HCT116 (cell line): ENCODE results near the gene ETV5. TPM values are rescaled to one million over a fixed set of nuclear protein-coding genes. Genes with fewer than 3 reads are reported as not detected.

Experiments used
- ATAC-seq: fragments of 200-7000 bp; cut with Tn5 transposase; 2 replicates; pipeline ENCODE4 v1.9.1; 2020; ENCODE audit warnings: mild to moderate bottlenecking, moderate library complexity
- BruUV-seq: library from RNA; stranded (reverse); fragments of 400-500 nt; replicated peaks from 2 replicates; lab custom pipeline; 2021; lab: Mats Ljungman, UMichigan
- CTCF ChIA-PET: fragments of 300-600 bp; sonication (Branson Sonifier 250); formaldehyde crosslinking; loops from one replicate; lab custom pipeline; 2021; ENCODE audit warnings: antibody characterized with exemption; lab: Charles Lee
- POLR2A ChIA-PET: fragments of 300-600, 350-600 bp; sonication (Branson Sonifier 250); formaldehyde crosslinking; loops from one replicate; lab custom pipeline; 2021; ENCODE audit warnings: antibody characterized with exemption; lab: Charles Lee
- RAD21 ChIA-PET, 2 experiments: fragments of 300-600 bp; sonication (Branson Sonifier 250); formaldehyde crosslinking; loops; one replicate each; lab custom pipeline; 2023; ENCODE audit warnings: low total read pairs in 2 of 2; ENCODE audit not compliant: uncharacterized antibody in 2 of 2, unreplicated experiment in 2 of 2, low non-redundant PET in 1 of 2; lab: Charles Lee
- DNase-seq: peaks from one replicate; pipeline ENCODE4 v3.0.0-alpha.2; 2010; ENCODE audit warnings: low read depth, low spot score
- H2AFZ ChIP-seq: fragments of 200-600 bp; shearing (Covaris generic), sonication (generic); 2 replicates; pipeline ENCODE4 v1.6.1; 2017; ENCODE audit warnings: low read depth, mixed run types, mixed read lengths, antibody characterized with exemption, low read length; ENCODE audit not compliant: poor library complexity, severe bottlenecking
- H3K27ac ChIP-seq: 2 replicates; pipeline ENCODE4 v1.5.1; 2012; ENCODE audit warnings: low read depth, low read length
- H3K27me3 ChIP-seq: fragments of 200-600 bp; sonication (generic); 2 replicates; pipeline ENCODE4 v1.6.1; 2016; ENCODE audit warnings: mixed run types, low read length, mixed read lengths; ENCODE audit not compliant: insufficient read depth
- H3K36me3 ChIP-seq, 2 experiments: fragments of 200-500 bp in 1 of 2; fragments of 200-600 bp in 1 of 2; sonication (Bioruptor generic) in 1 of 2; sonication (generic) in 1 of 2; 2 replicates each; pipeline versions ENCODE4 v1.5.1 to v1.6.1; 2014 to 2016; ENCODE audit warnings: low read length in 2 of 2, inconsistent platforms in 1 of 2, mixed read lengths in 1 of 2, mixed run types in 1 of 2; ENCODE audit not compliant: insufficient read depth in 2 of 2, control insufficient read depth in 1 of 2
- H3K4me1 ChIP-seq, 2 experiments: fragments of 200-600 bp in 1 of 2; sonication (generic) in 1 of 2; 2 replicates each; pipeline versions ENCODE4 v1.5.1 to v1.6.1; 2012 to 2017; ENCODE audit warnings: low read length in 2 of 2, inconsistent platforms in 1 of 2, mild to moderate bottlenecking in 1 of 2, mixed read lengths in 1 of 2, mixed run types in 1 of 2, moderate library complexity in 1 of 2; ENCODE audit not compliant: insufficient read depth in 2 of 2, control insufficient read depth in 1 of 2
- H3K4me2 ChIP-seq: fragments of 200-600 bp; sonication (generic); 2 replicates; pipeline ENCODE4 v1.6.1; 2017; ENCODE audit warnings: mixed run types, low read length, mixed read lengths
- H3K4me3 ChIP-seq, 2 experiments: fragments of 200-600 bp in 1 of 2; sonication (generic) in 1 of 2; replicated peaks in 1 of 2; 2 replicates each; pipeline ENCODE4 v1.5.1; 2011 to 2016; ENCODE audit warnings: low read length in 2 of 2, control low read depth in 1 of 2, low read depth in 1 of 2, mild to moderate bottlenecking in 1 of 2, mixed read lengths in 1 of 2, mixed run types in 1 of 2
- H3K79me2 ChIP-seq: fragments of 200-600 bp; sonication (generic); 2 replicates; pipeline ENCODE4 v1.6.1; 2017; ENCODE audit warnings: mild to moderate bottlenecking, mixed run types, low read length, moderate library complexity, mixed read lengths; ENCODE audit not compliant: insufficient read depth
- H3K9ac ChIP-seq: fragments of 200-600 bp; sonication (generic); 2 replicates; pipeline ENCODE4 v1.6.1; 2016; ENCODE audit warnings: low read length, mixed read lengths
- H3K9me2 ChIP-seq: fragments of 200-600 bp; sonication (generic), shearing (Covaris generic); 2 replicates; pipeline ENCODE4 v1.6.1; 2017; ENCODE audit warnings: mixed run types, mild to moderate bottlenecking, moderate library complexity; ENCODE audit not compliant: insufficient read depth
- H3K9me3 ChIP-seq, 2 experiments: fragments of 200-500 bp in 1 of 2; fragments of 200-600 bp in 1 of 2; sonication (Bioruptor generic) in 1 of 2; sonication (generic) in 1 of 2; 2 replicates each; pipeline ENCODE4 v1.6.1; 2014 to 2017; ENCODE audit warnings: low read length in 2 of 2, mixed read lengths in 2 of 2, inconsistent platforms in 1 of 2, low read depth in 1 of 2, mild to moderate bottlenecking in 1 of 2, mixed run types in 1 of 2, moderate library complexity in 1 of 2; ENCODE audit not compliant: control insufficient read depth in 1 of 2, insufficient read depth in 1 of 2
- H4K20me1 ChIP-seq: fragments of 200-600 bp; sonication (generic), shearing (Covaris generic); 2 replicates; pipeline ENCODE4 v1.6.1; 2017; ENCODE audit warnings: mixed run types, mild to moderate bottlenecking, moderate library complexity; ENCODE audit not compliant: insufficient read depth
- CTCF ChIP-seq, 3 experiments: fragments of 200-600 bp in 1 of 3; sonication (generic) in 1 of 3; IDR thresholded peaks in 2 of 3; conservative IDR thresholded peaks in 1 of 3; 2 replicates each; pipeline ENCODE4 v1.5.1; 2012 to 2017; ENCODE audit warnings: low read depth in 2 of 3, low read length in 2 of 3, antibody characterized with exemption in 1 of 3, borderline replicate concordance in 1 of 3, control low read depth in 1 of 3, mild to moderate bottlenecking in 1 of 3, mixed read lengths in 1 of 3, mixed run types in 1 of 3, moderate library complexity in 1 of 3; ENCODE audit not compliant: insufficient read depth in 1 of 3
- ELF1 ChIP-seq: IDR thresholded peaks from 2 replicates; pipeline ENCODE4 v1.6.1; 2012; ENCODE audit warnings: low read depth, borderline replicate concordance
- MAX ChIP-seq: IDR thresholded peaks from 2 replicates; pipeline ENCODE4 v1.6.1; 2012
- POLR2A ChIP-seq: IDR thresholded peaks from 2 replicates; pipeline ENCODE4 v1.7.0; 2011; ENCODE audit warnings: borderline replicate concordance; ENCODE audit not compliant: insufficient read depth, insufficient read length; ENCODE audit errors: extremely low read depth
- REST ChIP-seq: IDR thresholded peaks from 2 replicates; pipeline ENCODE4 v1.6.1; 2012; ENCODE audit warnings: low read depth
- SP1 ChIP-seq: IDR thresholded peaks from 2 replicates; pipeline ENCODE4 v1.6.1; 2012; ENCODE audit warnings: low read depth
- SRF ChIP-seq: IDR thresholded peaks from 2 replicates; pipeline ENCODE4 v1.6.1; 2012; ENCODE audit warnings: low read depth
- YY1 ChIP-seq: IDR thresholded peaks from 2 replicates; pipeline ENCODE4 v1.6.1; 2011; ENCODE audit warnings: low read length, low read depth, moderate library complexity, mild to moderate bottlenecking; ENCODE audit not compliant: insufficient replicate concordance; ENCODE audit errors: extremely low read depth
- ZBTB33 ChIP-seq: IDR thresholded peaks from 2 replicates; pipeline ENCODE4 v1.6.1; 2011; ENCODE audit warnings: mild to moderate bottlenecking, low read length, moderate library complexity; ENCODE audit not compliant: insufficient replicate concordance; ENCODE audit errors: extremely low read depth
- ZFX ChIP-seq: fragments of 450-650 bp; IDR thresholded peaks from 2 replicates; pipeline ENCODE4 v1.6.1; 2017
- intact Hi-C: fragments of 100-400 bp; cut with micrococcal nuclease; formaldehyde crosslinking; loops from 2 replicates; pipeline ENCODE4 v1.10.0; 2022
- total RNA-seq: library from RNA; stranded (reverse); gene quantifications from one replicate; pipeline ENCODE4 v1.2.1, GENCODE V29; 2021; ENCODE audit not compliant: unreplicated experiment

Gene ETV5
- total RNA-seq, 1 experiment from 2014 or later = 89.7 TPM

GRCh38 chr3:186094696-186095425, 14.0 kb downstream of the ETV5 start:
- no peak overlapping the region for H3K4me3 ChIP-seq
- BruUV-seq = no TSS peak
- TF ChIP-seq ELF1 (no peak), POLR2A (no peak), SRF (no peak), SP1 (no peak), ZBTB33 (no peak), MAX (no peak), CTCF (IDR thresholded peaks at IDR 0.05 in 2 of 3, conservative IDR thresholded peaks at IDR 0.05 in 1 of 3; ENCODE audit: borderline replicate concordance in 1 of 3, insufficient read depth in 1 of 3, low read depth in 2 of 3, low read length in 2 of 3) (no peak), YY1 (no peak), REST (no peak), ZFX (no peak)
- no peak overlapping the region for H3K27ac ChIP-seq
- H3K4me2 ChIP-seq = no peak overlapping the region
- ChIA-PET POLR2A (no interaction called here), RAD21 (no interaction called here), CTCF (no interaction called here)
- H3K27me3 ChIP-seq = no peaks in the 10 kb centered on the region
- no peaks in the 10 kb centered on the region for H3K79me2 ChIP-seq
- H4K20me1 ChIP-seq = no peaks in the 10 kb centered on the region
- H3K9me2 ChIP-seq = no peaks in the 10 kb centered on the region
- H3K9me3 ChIP-seq = no peaks in the 10 kb centered on the region
- peaks cover 24 to 27% of the 10 kb centered on the region in 2 experiments for H3K4me1 ChIP-seq
- H3K36me3 ChIP-seq = peaks cover 0 to 2% of the 10 kb centered on the region in 2 experiments; a peak in 2 of 4 replicates
- no peak overlapping the region for H3K9ac ChIP-seq
- no peak for ATAC-seq
- intact Hi-C loops = no loop called here
- H2AFZ ChIP-seq = no peak overlapping the region
- no peak for DNase-seq
